K562 (cell line): ENCODE results near the gene HMG20B. TPM values are rescaled to one million over a fixed set of nuclear protein-coding genes. Genes with fewer than 3 reads are reported as not detected.
A peak's percentile ranks its signal among the peaks of the same experiment; 100 is the strongest.

Experiments
- ATAC-seq: fragments of 200-7000 bp; cut with Tn5 transposase; 3 replicates; pipeline ENCODE4 v1.9.1; 2020; ENCODE audit warnings: moderate library complexity
- BruUV-seq: library from RNA; stranded (reverse); fragments of 400-500 nt; replicated peaks from 2 replicates; lab custom pipeline; 2021; lab: Mats Ljungman, UMichigan
- CTCF ChIA-PET: fragments of 300-600 bp; formaldehyde crosslinking; extraction: SDS; loops from one replicate; lab custom pipeline; 2021; ENCODE audit warnings: low intra/inter-chr PET ratio; lab: Yijun Ruan, JAX
- POLR2A ChIA-PET: fragments of 300-600, 350-650 bp; sonication (Branson Sonifier 250); formaldehyde crosslinking; extraction: SDS; loops from one replicate; lab custom pipeline; 2021; ENCODE audit warnings: antibody characterized with exemption, inconsistent platforms; lab: Yijun Ruan, JAX
- DNase-seq, 4 experiments: peaks; one replicate each; pipeline versions ENCODE4 v3.0.0 to v3.0.0-alpha.2; 2011 to 2018; ENCODE audit warnings: low spot score in 3 of 4, mixed read lengths in 3 of 4; ENCODE audit errors: extremely low read depth in 1 of 4
- FAIRE-seq: peaks from 2 replicates; lab custom pipeline; 2011; peaks lifted over from hg19 to GRCh38; lab: Jason Lieb, UNC
- H2AFZ ChIP-seq: 2 replicates; pipeline ENCODE4 v1.6.0; 2011; ENCODE audit warnings: low read depth, low read length, control low read depth, inconsistent platforms
- H3K27ac ChIP-seq: fragments of 200-600 bp; 3 replicates; pipeline ENCODE4 v1.8.0; 2011; ENCODE audit warnings: low read depth, mild to moderate bottlenecking, control low read depth, inconsistent platforms, low read length, moderate library complexity, mixed read lengths; ENCODE audit errors: extremely low read depth
- H3K27me3 ChIP-seq, 2 experiments: fragments of 300-600 bp in 1 of 2; 2 replicates in 1 of 2; 3 replicates in 1 of 2; pipeline versions ENCODE4 v1.6.0 to v1.8.0; 2011; ENCODE audit warnings: inconsistent platforms in 2 of 2, low read length in 2 of 2, mild to moderate bottlenecking in 1 of 2, mixed read lengths in 1 of 2, moderate library complexity in 1 of 2; ENCODE audit not compliant: control insufficient read depth in 2 of 2, insufficient read depth in 2 of 2
- H3K36me3 ChIP-seq: fragments of 300-600 bp; 3 replicates; pipeline ENCODE4 v1.8.0; 2011; ENCODE audit warnings: mild to moderate bottlenecking, low read length, inconsistent platforms; ENCODE audit not compliant: control insufficient read depth, insufficient read depth
- H3K4me1 ChIP-seq, 2 experiments: fragments of 200-600 bp in 1 of 2; replicated peaks in 1 of 2; 2 replicates in 1 of 2; 3 replicates in 1 of 2; pipeline versions ENCODE4 v1.5.1 to v1.8.0; 2011; ENCODE audit warnings: inconsistent platforms in 2 of 2, low read length in 2 of 2, mild to moderate bottlenecking in 1 of 2, mixed read lengths in 1 of 2, moderate library complexity in 1 of 2; ENCODE audit not compliant: control insufficient read depth in 2 of 2, insufficient read depth in 2 of 2
- H3K4me2 ChIP-seq: 2 replicates; pipeline ENCODE4 v1.6.1; 2011; ENCODE audit warnings: low read length, control low read depth, inconsistent platforms, mixed read lengths; ENCODE audit not compliant: insufficient read depth
- H3K4me3 ChIP-seq: fragments of 200-600 bp; sonication (generic), shearing (Covaris generic); 2 replicates; pipeline ENCODE4 v1.5.1; 2016; ENCODE audit warnings: control low read depth, inconsistent platforms
- H3K79me2 ChIP-seq: fragments of 200-600 bp; 3 replicates; pipeline ENCODE4 v1.8.0; 2011; ENCODE audit warnings: low read length, inconsistent platforms; ENCODE audit not compliant: control insufficient read depth, insufficient read depth
- H3K9ac ChIP-seq, 2 experiments: 2 replicates each; pipeline versions ENCODE4 v1.6.0 to v1.6.1; 2011; ENCODE audit warnings: low read depth in 2 of 2, low read length in 2 of 2, control low read depth in 1 of 2, inconsistent platforms in 1 of 2, mild to moderate bottlenecking in 1 of 2, mixed read lengths in 1 of 2; ENCODE audit not compliant: insufficient read depth in 1 of 2
- H3K9me1 ChIP-seq: one replicate; pipeline ENCODE4 v1.6.0; 2011; ENCODE audit warnings: inconsistent platforms, mild to moderate bottlenecking, low read length, moderate library complexity; ENCODE audit not compliant: control insufficient read depth, insufficient read depth
- H3K9me3 ChIP-seq: replicated peaks from 2 replicates; pipeline ENCODE4 v1.5.1; 2011; ENCODE audit warnings: low read depth, low read length, inconsistent platforms; ENCODE audit not compliant: control insufficient read depth, insufficient read depth
- H4K20me1 ChIP-seq: replicated peaks from 2 replicates; pipeline ENCODE4 v1.6.1; 2011; ENCODE audit warnings: low read length, inconsistent platforms, mixed read lengths; ENCODE audit not compliant: control insufficient read depth, insufficient read depth
- EP400 ChIP-seq: fragments of 450-650 bp; IDR thresholded peaks from 2 replicates; pipeline ENCODE4 v1.6.1; 2017; ENCODE audit warnings: antibody characterized with exemption, mild to moderate bottlenecking, moderate library complexity
- LEF1 ChIP-seq: fragments of 450-650 bp; IDR thresholded peaks from 2 replicates; pipeline ENCODE4 v1.6.1; 2016; ENCODE audit warnings: mild to moderate bottlenecking
- MEIS2 ChIP-seq: fragments of 450-650 bp; IDR thresholded peaks from 2 replicates; pipeline ENCODE4 v1.6.1; 2014; ENCODE audit warnings: mild to moderate bottlenecking; ENCODE audit not compliant: partially characterized antibody
- NR2C1 ChIP-seq, 2 experiments: fragments of 450-650 bp; IDR thresholded peaks; 2 replicates each; pipeline ENCODE4 v1.6.1; 2017; ENCODE audit warnings: mild to moderate bottlenecking in 2 of 2, antibody characterized with exemption in 1 of 2, inconsistent platforms in 1 of 2, missing compliant biosample characterization in 1 of 2, missing genetic modification characterization in 1 of 2
- POLR2AphosphoS2 ChIP-seq: IDR thresholded peaks from 2 replicates; pipeline ENCODE4 v1.6.1; 2012; ENCODE audit warnings: low read length, improper control_type of control experiment
- POLR2G ChIP-seq: fragments of 200-400 bp; formaldehyde crosslinking; IDR thresholded peaks from 2 replicates; pipeline ENCODE4 v1.6.1; 2017; ENCODE audit warnings: low read depth, mild to moderate bottlenecking, antibody characterized with exemption, low read length, moderate library complexity
- PRPF4 ChIP-seq: fragments of 200-400 bp; formaldehyde crosslinking; IDR thresholded peaks from one replicate; pipeline ENCODE4 v1.6.1; 2017; ENCODE audit warnings: low read length, low read depth, mild to moderate bottlenecking; ENCODE audit not compliant: insufficient read depth, poor library complexity, severe bottlenecking
- ZBTB17 ChIP-seq: fragments of 450-650 bp; formaldehyde crosslinking; IDR thresholded peaks from 2 replicates; pipeline ENCODE4 v1.4.0; 2020; ENCODE audit warnings: mild to moderate bottlenecking
- ZNF311 ChIP-seq: fragments of 250-450 bp; sonication (Bioruptor Pico); IDR thresholded peaks from 2 replicates; pipeline ENCODE4 v1.4.0; 2020; ENCODE audit warnings: mild to moderate bottlenecking, moderate library complexity
- ZNF707 ChIP-seq: fragments of 250-450 bp; sonication (Bioruptor Pico); conservative IDR thresholded peaks from 2 replicates; pipeline ENCODE4 v1.8.0; 2022; ENCODE audit warnings: inconsistent platforms, mild to moderate bottlenecking, moderate library complexity
- WGBS: fragments of 100-300 bp; shearing (Covaris generic); methylation state at CpG from one replicate; pipeline ENCODE4 v1.1.6; 2016; ENCODE audit warnings: low coverage, mixed read lengths; ENCODE audit not compliant: insufficient coverage; ENCODE audit errors: missing lambda C conversion rate; 5-methylcytosine and 5-hydroxymethylcytosine counted together
- in situ Hi-C: fragments of 300-500 bp; cut with MboI; formaldehyde crosslinking; loops from 4 replicates; pipeline ENCODE4 v1.15.0; 2018; ENCODE audit warnings: inconsistent platforms, mixed read lengths
- intact Hi-C: fragments of 100-400 bp; cut with micrococcal nuclease; formaldehyde crosslinking; loops from 2 replicates; pipeline ENCODE4 v1.14.2; 2022
- polyA plus RNA-seq, 8 experiments: library from polyadenylated mRNA; depleted of rRNA in 4 of 8; stranded (reverse) in 5 of 8; unstranded in 3 of 8; fragments of >200 nt; fragmentation: Nextera tagmentation in 2 of 8; fragmentation: Illumina TruSeq in 1 of 8; extraction: Ambion mirVana in 2 of 8; extraction: Trizol in 1 of 8; gene quantifications; 2 replicates each; pipeline versions ENCODE4 v1.2.1 to v1.2.3, GENCODE V29; 2011 to 2014; ENCODE audit warnings: inconsistent platforms in 1 of 8, missing spikeins in 1 of 8
- total RNA-seq, 7 experiments: library from RNA; depleted of rRNA in 6 of 7; stranded (reverse); fragments of >200 nt in 6 of 7; fragmentation: Illumina TruSeq in 2 of 7; extraction: Trizol in 2 of 7; gene quantifications; 2 replicates each; pipeline versions ENCODE4 v1.2.1 to v1.2.3, GENCODE V29; 2011 to 2021; ENCODE audit warnings: low replicate concordance in 1 of 7
- TF ChIP-seq, protein P1 (sequence below): fragments of 250-450 bp; sonication (Bioruptor Pico); IDR thresholded peaks from 2 replicates; pipeline ENCODE4 v1.9.0; 2021; ENCODE audit warnings: mild to moderate bottlenecking
- TF ChIP-seq, protein P2 (sequence below): IDR thresholded peaks from 2 replicates; pipeline ENCODE4 v1.6.1; 2012; ENCODE audit warnings: low read depth, low read length, improper control_type of control experiment, borderline replicate concordance

Gene HMG20B
- total and polyA plus RNA-seq, 9 of the 15 experiments (the other 6 are each of a cell fraction or from before 2014, with no cell fraction given) = 0.35 to 172 (median 38.6) TPM

DNA sequence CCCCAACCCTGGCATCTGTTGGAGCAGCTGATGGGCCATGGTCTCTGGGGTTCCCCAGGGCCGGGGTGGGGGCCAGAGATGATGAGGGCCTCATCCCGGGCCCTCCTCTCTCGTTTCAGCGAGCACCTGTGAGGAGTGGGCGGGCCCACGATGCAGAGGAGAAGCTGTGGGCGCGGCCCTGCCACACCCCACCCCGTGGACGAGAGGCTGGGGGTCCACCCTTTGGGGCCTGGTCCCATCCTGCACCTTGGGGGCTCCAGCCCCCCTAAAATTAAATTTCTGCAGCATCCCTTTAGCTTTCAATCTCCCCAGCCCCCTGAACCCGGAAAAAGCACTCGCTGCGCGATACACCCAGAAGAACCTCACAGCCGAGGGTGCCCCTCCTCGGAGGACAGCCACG is 5.6 kb downstream of the HMG20B start:
- in situ Hi-C loops (no loop called here), intact Hi-C loops (no loop called here)
- TF ChIP-seq POLR2AphosphoS2 (peak; percentile 23; the same call in 1 of the 2 replicates), POLR2G (peak; percentile 21), ZNF707 (CRISPR knock-in tag) (no peak)
- ATAC-seq = no peak
- Histone ChIP-seq H3K36me3 (peaks cover 38% of the 10 kb centered on the region), H3K27ac (no peak overlapping the region), H3K4me1 (peaks cover 33 to 69% of the 10 kb centered on the region in 2 experiments), H3K4me2 (no peak overlapping the region), H3K9me3 (no peaks in the 10 kb centered on the region), H3K4me3 (no peak overlapping the region), H3K27me3 (no peaks in the 10 kb centered on the region), H2AFZ (no peak overlapping the region), H3K9me1 (peaks cover 5% of the 10 kb centered on the region), H3K9ac (no peak overlapping the region), H4K20me1 (peaks cover 3% of the 10 kb centered on the region; the same call in 1 of the 2 replicates), H3K79me2 (peaks cover 15% of the 10 kb centered on the region)
- no TSS peak for BruUV-seq
- DNase-seq = no peak
- POLR2A ChIA-PET = interaction anchor here (1.2 to 1.6 kb wide), 3 partner anchors 22 to 29 kb away, joined by 4 to 7 read pairs (median 5); no protein-coding TSS in a partner anchor
- 76% methylated on average over 15 of the region's 17 CpGs for WGBS
- CTCF ChIA-PET = no interaction called here
- no peak for FAIRE-seq

- peaks cover 5% of the 10 kb centered on the region for H3K9me1 ChIP-seq
- intact Hi-C loops = no loop called here
- in situ Hi-C loops = no loop called here
- H3K79me2 ChIP-seq = peaks cover 2% of the 10 kb centered on the region; the same call in 2 of the 3 replicates
- H3K27ac ChIP-seq = peak overlapping the region; percentile 52
- peak; percentile 99 for FAIRE-seq
- peak in 2 of 4 experiments; percentile 60 to 80 for DNase-seq
- ATAC-seq = peak; percentile 67
- H3K9ac ChIP-seq = no peak overlapping the region; a peak in 1 of 4 replicates
- peaks cover 30 to 56% of the 10 kb centered on the region in 2 experiments for H3K4me1 ChIP-seq
- 12% methylated on average over 11 of the region's 11 CpGs for WGBS
- POLR2A ChIA-PET = interaction anchor here (0.6 to 2.6 kb wide), 5 partner anchors 11 to 27 kb away, joined by 3 to 14 read pairs (median 4); no protein-coding TSS in a partner anchor
- H3K9me3 ChIP-seq = no peaks in the 10 kb centered on the region
- H3K4me2 ChIP-seq = no peak overlapping the region; the same call in 1 of the 2 replicates
- BruUV-seq = no TSS peak
- H3K4me3 ChIP-seq = no peak overlapping the region
- no peak overlapping the region for H2AFZ ChIP-seq
- H4K20me1 ChIP-seq = no peaks in the 10 kb centered on the region; the same call in 1 of the 2 replicates
- H3K27me3 ChIP-seq = no peaks in the 10 kb centered on the region
- CTCF ChIA-PET = no interaction called here
- peaks cover 26% of the 10 kb centered on the region; the same call in 2 of the 3 replicates for H3K36me3 ChIP-seq
- TF ChIP-seq ZBTB17 (CRISPR knock-in tag) (no peak), PRPF4 (no peak), NR2C1 (IDR thresholded peaks at IDR 0.05) (no peak), NR2C1 (tag; IDR thresholded peaks at IDR 0.05) (peak; percentile 34; the same call in 1 of the 2 replicates), ZNF311 (no peak), MEIS2 (peak; percentile 82), LEF1 (peak; percentile 66; the same call in 1 of the 2 replicates), EP400 (peak; percentile 44)
- TF ChIP-seq, protein P1, sequence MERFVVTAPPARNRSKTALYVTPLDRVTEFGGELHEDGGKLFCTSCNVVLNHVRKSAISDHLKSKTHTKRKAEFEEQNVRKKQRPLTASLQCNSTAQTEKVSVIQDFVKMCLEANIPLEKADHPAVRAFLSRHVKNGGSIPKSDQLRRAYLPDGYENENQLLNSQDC (CRISPR knock-in tag) = no peak
- TF ChIP-seq, protein P2, sequence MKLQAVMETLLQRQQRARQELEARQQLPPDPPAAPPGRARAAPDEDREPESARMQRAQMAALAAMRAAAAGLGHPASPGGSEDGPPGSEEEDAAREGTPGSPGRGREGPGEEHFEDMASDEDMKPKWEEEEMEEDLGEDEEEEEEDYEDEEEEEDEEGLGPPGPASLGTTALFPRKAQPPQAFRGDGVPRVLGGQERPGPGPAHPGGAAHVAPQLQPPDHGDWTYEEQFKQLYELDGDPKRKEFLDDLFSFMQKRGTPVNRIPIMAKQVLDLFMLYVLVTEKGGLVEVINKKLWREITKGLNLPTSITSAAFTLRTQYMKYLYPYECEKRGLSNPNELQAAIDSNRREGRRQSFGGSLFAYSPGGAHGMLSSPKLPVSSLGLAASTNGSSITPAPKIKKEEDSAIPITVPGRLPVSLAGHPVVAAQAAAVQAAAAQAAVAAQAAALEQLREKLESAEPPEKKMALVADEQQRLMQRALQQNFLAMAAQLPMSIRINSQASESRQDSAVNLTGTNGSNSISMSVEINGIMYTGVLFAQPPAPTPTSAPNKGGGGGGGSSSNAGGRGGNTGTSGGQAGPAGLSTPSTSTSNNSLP = peak; percentile 47; the same call in 1 of the 2 replicates
Observed at GRCh38 chr19:3580156-3580934, 7.6 kb downstream of the HMG20B start.
